GM10248 (cell line): ENCODE measurements around the gene CNBP.
"Not testable (repeated sequence)": the region's sequence is repeated elsewhere in the genome, so short reads cannot be mapped to it uniquely, and the experiment has no call there.

Experiments
- CTCF ChIA-PET: fragments of 300-600 bp; sonication (Branson Sonifier 250); formaldehyde crosslinking; extraction: SDS; loops from one replicate; lab custom pipeline; 2021; ENCODE audit warnings: antibody characterized with exemption; lab: Yijun Ruan, JAX
- POLR2A ChIA-PET: fragments of 350-650 bp; sonication (Branson Sonifier 250); formaldehyde crosslinking; extraction: SDS; loops from one replicate; lab custom pipeline; 2020; ENCODE audit warnings: antibody characterized with exemption; lab: Yijun Ruan, JAX
- DNase-seq: peaks from one replicate; pipeline ENCODE4 v3.0.0; 2012; ENCODE audit errors: extremely low spot score
- CTCF ChIP-seq: IDR thresholded peaks from 2 replicates; pipeline ENCODE4 v1.5.1; 2012; ENCODE audit warnings: mild to moderate bottlenecking, low read depth; ENCODE audit errors: extremely low read depth, missing control alignments, control extremely low read depth

Gene CNBP

GRCh38 chr3:129224984-129225393, 41.3 kb upstream of the CNBP start:
- POLR2A ChIA-PET = interaction anchor here (0.6 kb wide), 2 partner anchors 57 to 159 kb away, joined by 3 to 6 read pairs; no protein-coding TSS in a partner anchor
- CTCF ChIA-PET = interaction anchor here (1.1 to 4.7 kb wide), 4 partner anchors 9 to 20 kb away, joined by 3 to 26 read pairs (median 4); no protein-coding TSS in a partner anchor
- DNase-seq = no peak

GRCh38 chr3:129224387-129224786, 40.7 kb upstream of the CNBP start:
- POLR2A ChIA-PET = interaction anchor here (0.6 kb wide), 2 partner anchors 58 to 158 kb away, joined by 3 to 6 read pairs; no protein-coding TSS in a partner anchor
- CTCF ChIA-PET = interaction anchor here (1.0 to 4.7 kb wide), 5 partner anchors 9 to 255 kb away, joined by 3 to 26 read pairs (median 4); no protein-coding TSS in a partner anchor
- DNase-seq = not testable (repeated sequence)

More at GRCh38 chr3:129224984-129225393, 41.3 kb upstream of the CNBP start:
- TF ChIP-seq CTCF = no peak

GRCh38 chr3:129218742-129219141, 35.0 kb upstream of the CNBP start:
- CTCF ChIA-PET = interaction anchor here (1.4 kb wide), 1 partner anchor 27 kb away, joined by 7 read pairs; no protein-coding TSS in a partner anchor
- TF ChIP-seq CTCF = no peak
- no peak for DNase-seq
- POLR2A ChIA-PET = no interaction called here

GRCh38 chr3:129213238-129213637, 29.5 kb upstream of the CNBP start:
- no peak for DNase-seq
- CTCF ChIA-PET = interaction anchor here (1.1 to 2.2 kb wide), 3 partner anchors 10 to 33 kb away, joined by 3 to 9 read pairs (median 3); no protein-coding TSS in a partner anchor
- no peak for TF ChIP-seq CTCF
- POLR2A ChIA-PET = interaction anchor here (0.6 kb wide), 1 partner anchor 63 kb away, joined by 3 read pairs; no protein-coding TSS in a partner anchor

GRCh38 chr3:129211772-129212171, 28.1 kb upstream of the CNBP start:
- no peak for TF ChIP-seq CTCF
- POLR2A ChIA-PET = no interaction called here
- CTCF ChIA-PET = interaction anchor here (1.0 kb wide), 1 partner anchor 11 kb away, joined by 3 read pairs; no protein-coding TSS in a partner anchor
- DNase-seq = no peak

GRCh38 chr3:129211345-129211744, 27.6 kb upstream of the CNBP start:
- DNase-seq = no peak
- ChIA-PET POLR2A (no interaction called here), CTCF (interaction anchor here (1.0 kb wide), 1 partner anchor 10 kb away, joined by 3 read pairs; no protein-coding TSS in a partner anchor)
- no peak for TF ChIP-seq CTCF

GRCh38 chr3:129207479-129207878, 23.8 kb upstream of the CNBP start:
- CTCF ChIA-PET = interaction anchor here (1.1 to 1.4 kb wide), 2 partner anchors 22 to 46 kb away, joined by 3 read pairs; no protein-coding TSS in a partner anchor
- no peak for DNase-seq
- POLR2A ChIA-PET = no interaction called here
- TF ChIP-seq CTCF = no peak
